Liver (tissue), 9 donors: Measurements from ENCODE around the gene PDK4. TPM values are rescaled to one million over a fixed set of nuclear protein-coding genes. Genes with fewer than 3 reads are reported as not detected.
A peak's percentile ranks its signal among the peaks of the same experiment; 100 is the strongest.

ENCODE experiments used
- DNase-seq: peaks from one replicate; pipeline ENCODE4 v3.0.0-alpha.2; 2017; ENCODE audit warnings: low spot score
- H3K27ac ChIP-seq, 2 donors: one replicate each; pipeline ENCODE4 v1.7.0; 2013; ENCODE audit warnings: inconsistent platforms in 2 of 2, low read length in 2 of 2, control low read depth in 1 of 2, low read depth in 1 of 2, mild to moderate bottlenecking in 1 of 2
- H3K27me3 ChIP-seq, 4 donors: one replicate each; pipeline versions ENCODE4 v1.6.1 to v1.7.0; 2013; ENCODE audit warnings: low read length in 3 of 4, inconsistent platforms in 1 of 4, mild to moderate bottlenecking in 1 of 4, moderate library complexity in 1 of 4; ENCODE audit not compliant: control insufficient read depth in 4 of 4, insufficient read depth in 4 of 4
- H3K36me3 ChIP-seq, 4 donors: one replicate each; pipeline versions ENCODE4 v1.6.1 to v1.7.0; 2013; ENCODE audit warnings: low read length in 3 of 4, mild to moderate bottlenecking in 3 of 4, low read depth in 1 of 4, moderate library complexity in 1 of 4; ENCODE audit not compliant: control insufficient read depth in 4 of 4, insufficient read depth in 3 of 4
- H3K4me1 ChIP-seq, 4 donors: one replicate each; pipeline versions ENCODE4 v1.6.1 to v1.7.0; 2013; ENCODE audit warnings: low read length in 3 of 4, mild to moderate bottlenecking in 3 of 4, moderate library complexity in 1 of 4; ENCODE audit not compliant: control insufficient read depth in 4 of 4, insufficient read depth in 4 of 4
- H3K4me3 ChIP-seq, 3 donors: one replicate each; pipeline versions ENCODE4 v1.6.1 to v1.7.0; 2013; ENCODE audit warnings: low read length in 3 of 3, control low read depth in 1 of 3, low read depth in 1 of 3, mild to moderate bottlenecking in 1 of 3
- H3K9ac ChIP-seq, 2 donors: one replicate each; pipeline ENCODE4 v1.7.0; 2013; ENCODE audit warnings: low read length in 2 of 2, mild to moderate bottlenecking in 2 of 2, moderate library complexity in 2 of 2, control low read depth in 1 of 2, low read depth in 1 of 2
- H3K9me3 ChIP-seq, 4 donors: one replicate each; pipeline versions ENCODE4 v1.6.1 to v1.7.0; 2013; ENCODE audit warnings: low read length in 3 of 4; ENCODE audit not compliant: control insufficient read depth in 4 of 4
- EGR1 ChIP-seq, 2 donors: IDR thresholded peaks; 2 replicates each; pipeline ENCODE4 v1.6.1; 2016 to 2018; ENCODE audit warnings: antibody characterized with exemption in 2 of 2, low read depth in 2 of 2
- FOXA1 ChIP-seq: IDR thresholded peaks from 2 replicates; pipeline ENCODE4 v1.6.1; 2016; ENCODE audit warnings: antibody characterized with exemption
- FOXA2 ChIP-seq: IDR thresholded peaks from 2 replicates; pipeline ENCODE4 v1.6.1; 2016; ENCODE audit warnings: antibody characterized with exemption
- GABPA ChIP-seq, 2 donors: IDR thresholded peaks in 1 of 2; conservative IDR thresholded peaks in 1 of 2; 2 replicates each; pipeline ENCODE4 v1.6.1; 2016; ENCODE audit warnings: antibody characterized with exemption in 2 of 2, mild to moderate bottlenecking in 1 of 2, moderate library complexity in 1 of 2
- HNF4A ChIP-seq, 2 donors: conservative IDR thresholded peaks; 2 replicates each; pipeline ENCODE4 v1.6.1; 2016; ENCODE audit warnings: antibody characterized with exemption in 2 of 2, mild to moderate bottlenecking in 2 of 2
- HNF4G ChIP-seq: IDR thresholded peaks from 2 replicates; pipeline ENCODE4 v1.6.1; 2016; ENCODE audit warnings: antibody characterized with exemption
- JUND ChIP-seq, 2 donors: IDR thresholded peaks; 2 replicates each; pipeline ENCODE4 v1.6.1; 2016; ENCODE audit warnings: antibody characterized with exemption in 2 of 2
- NR2F2 ChIP-seq: IDR thresholded peaks from 2 replicates; pipeline ENCODE4 v1.6.1; 2016; ENCODE audit warnings: antibody characterized with exemption
- RAD21 ChIP-seq, 2 donors: IDR thresholded peaks; 2 replicates each; pipeline ENCODE4 v1.6.1; 2016; ENCODE audit warnings: antibody characterized with exemption in 2 of 2, mild to moderate bottlenecking in 2 of 2
- RXRA ChIP-seq, 2 donors: IDR thresholded peaks; 2 replicates each; pipeline ENCODE4 v1.6.1; 2017 to 2018; ENCODE audit warnings: antibody characterized with exemption in 2 of 2, mild to moderate bottlenecking in 1 of 2
- SP1 ChIP-seq: IDR thresholded peaks from 2 replicates; pipeline ENCODE4 v1.6.1; 2018; ENCODE audit warnings: antibody characterized with exemption, mild to moderate bottlenecking
- TAF1 ChIP-seq: conservative IDR thresholded peaks from 2 replicates; pipeline ENCODE4 v1.6.1; 2016; ENCODE audit warnings: antibody characterized with exemption, mild to moderate bottlenecking
- WGBS: extraction: QIAGEN DNeasy Blood & Tissue Kit; methylation state at CpG from one replicate; pipeline ENCODE4 v1.1.7; 2013; 5-methylcytosine and 5-hydroxymethylcytosine counted together
- polyA plus RNA-seq, 2 donors: library from polyadenylated mRNA; stranded (reverse) in 1 of 2; unstranded in 1 of 2; fragments of 200-250 nt in 1 of 2; fragments of >200 nt in 1 of 2; fragmentation: Nextera tagmentation in 1 of 2; extraction: Ambion mirVana in 1 of 2; gene quantifications; one replicate each; pipeline versions ENCODE4 v1.2.1 to v1.2.3, GENCODE V29; 2013 to 2015
- total RNA-seq, 2 donors: library from RNA; depleted of rRNA; stranded (reverse); fragments of >200 nt; gene quantifications; one replicate each; pipeline ENCODE4 v1.2.3, GENCODE V29; 2014
- TF ChIP-seq, protein P1 (sequence below): IDR thresholded peaks from 2 replicates; pipeline ENCODE4 v1.6.1; 2016; ENCODE audit warnings: antibody characterized with exemption
- TF ChIP-seq, protein P2 (sequence below): fragments of 150-350 bp; IDR thresholded peaks from 2 replicates; pipeline ENCODE4 v1.5.1; 2017; ENCODE audit warnings: improper control_type of control experiment, low read depth, low read length; ENCODE audit not compliant: missing input control
- TF ChIP-seq, protein P3 (sequence below): IDR thresholded peaks from 2 replicates; pipeline ENCODE4 v1.6.1; 2016; ENCODE audit warnings: antibody characterized with exemption, mild to moderate bottlenecking
- TF ChIP-seq, protein P4 (sequence below): IDR thresholded peaks from 2 replicates; pipeline ENCODE4 v1.6.1; 2016; ENCODE audit warnings: antibody characterized with exemption
- TF ChIP-seq, protein P5 (sequence below): IDR thresholded peaks from 2 replicates; pipeline ENCODE4 v1.6.1; 2016; ENCODE audit warnings: antibody characterized with exemption
- donor health status: healthy.
- donor health status: healthy.
- donor health status: healthy.
- donor health status: healthy.
- donor health status: healthy.

Gene PDK4
- total and polyA plus RNA-seq, 4 donors = 6.3 to 116 (median 50.0) TPM

DNA sequence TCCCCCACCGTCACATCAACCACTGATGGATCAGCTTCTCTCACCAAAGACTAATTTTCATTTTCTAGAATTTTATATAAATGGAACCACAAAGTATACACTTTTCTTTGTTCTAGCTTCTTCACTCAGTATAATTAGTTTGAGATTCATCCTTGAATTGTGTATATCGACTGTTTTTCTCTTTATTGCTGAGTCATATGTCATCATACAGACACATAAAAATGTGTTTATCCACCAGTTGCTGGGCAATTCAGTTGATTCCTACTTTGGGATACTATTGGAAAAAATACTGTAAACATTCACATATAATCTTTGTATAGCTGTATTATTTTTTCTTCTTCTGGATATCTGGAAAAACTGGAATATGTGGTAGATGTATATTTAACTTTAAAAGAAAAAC lies 26.6 kb downstream of the PDK4 start:
- no peak for DNase-seq
- WGBS = 92% methylated on average over 2 of the region's 2 CpGs
- TF ChIP-seq RAD21 (IDR thresholded peaks at IDR 0.05) (no peak), HNF4G (no peak), FOXA1 (no peak), JUND (IDR thresholded peaks at IDR 0.05) (no peak), HNF4A (conservative IDR thresholded peaks at IDR 0.05) (no peak), FOXA2 (no peak), GABPA (IDR thresholded peaks at IDR 0.05 in 1 of 2, conservative IDR thresholded peaks at IDR 0.05 in 1 of 2) (no peak), NR2F2 (no peak)
- TF ChIP-seq, protein P1, sequence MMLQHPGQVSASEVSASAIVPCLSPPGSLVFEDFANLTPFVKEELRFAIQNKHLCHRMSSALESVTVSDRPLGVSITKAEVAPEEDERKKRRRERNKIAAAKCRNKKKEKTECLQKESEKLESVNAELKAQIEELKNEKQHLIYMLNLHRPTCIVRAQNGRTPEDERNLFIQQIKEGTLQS = no peak
- TF ChIP-seq, protein P2, sequence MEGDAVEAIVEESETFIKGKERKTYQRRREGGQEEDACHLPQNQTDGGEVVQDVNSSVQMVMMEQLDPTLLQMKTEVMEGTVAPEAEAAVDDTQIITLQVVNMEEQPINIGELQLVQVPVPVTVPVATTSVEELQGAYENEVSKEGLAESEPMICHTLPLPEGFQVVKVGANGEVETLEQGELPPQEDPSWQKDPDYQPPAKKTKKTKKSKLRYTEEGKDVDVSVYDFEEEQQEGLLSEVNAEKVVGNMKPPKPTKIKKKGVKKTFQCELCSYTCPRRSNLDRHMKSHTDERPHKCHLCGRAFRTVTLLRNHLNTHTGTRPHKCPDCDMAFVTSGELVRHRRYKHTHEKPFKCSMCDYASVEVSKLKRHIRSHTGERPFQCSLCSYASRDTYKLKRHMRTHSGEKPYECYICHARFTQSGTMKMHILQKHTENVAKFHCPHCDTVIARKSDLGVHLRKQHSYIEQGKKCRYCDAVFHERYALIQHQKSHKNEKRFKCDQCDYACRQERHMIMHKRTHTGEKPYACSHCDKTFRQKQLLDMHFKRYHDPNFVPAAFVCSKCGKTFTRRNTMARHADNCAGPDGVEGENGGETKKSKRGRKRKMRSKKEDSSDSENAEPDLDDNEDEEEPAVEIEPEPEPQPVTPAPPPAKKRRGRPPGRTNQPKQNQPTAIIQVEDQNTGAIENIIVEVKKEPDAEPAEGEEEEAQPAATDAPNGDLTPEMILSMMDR = no peak
- TF ChIP-seq, protein P3, sequence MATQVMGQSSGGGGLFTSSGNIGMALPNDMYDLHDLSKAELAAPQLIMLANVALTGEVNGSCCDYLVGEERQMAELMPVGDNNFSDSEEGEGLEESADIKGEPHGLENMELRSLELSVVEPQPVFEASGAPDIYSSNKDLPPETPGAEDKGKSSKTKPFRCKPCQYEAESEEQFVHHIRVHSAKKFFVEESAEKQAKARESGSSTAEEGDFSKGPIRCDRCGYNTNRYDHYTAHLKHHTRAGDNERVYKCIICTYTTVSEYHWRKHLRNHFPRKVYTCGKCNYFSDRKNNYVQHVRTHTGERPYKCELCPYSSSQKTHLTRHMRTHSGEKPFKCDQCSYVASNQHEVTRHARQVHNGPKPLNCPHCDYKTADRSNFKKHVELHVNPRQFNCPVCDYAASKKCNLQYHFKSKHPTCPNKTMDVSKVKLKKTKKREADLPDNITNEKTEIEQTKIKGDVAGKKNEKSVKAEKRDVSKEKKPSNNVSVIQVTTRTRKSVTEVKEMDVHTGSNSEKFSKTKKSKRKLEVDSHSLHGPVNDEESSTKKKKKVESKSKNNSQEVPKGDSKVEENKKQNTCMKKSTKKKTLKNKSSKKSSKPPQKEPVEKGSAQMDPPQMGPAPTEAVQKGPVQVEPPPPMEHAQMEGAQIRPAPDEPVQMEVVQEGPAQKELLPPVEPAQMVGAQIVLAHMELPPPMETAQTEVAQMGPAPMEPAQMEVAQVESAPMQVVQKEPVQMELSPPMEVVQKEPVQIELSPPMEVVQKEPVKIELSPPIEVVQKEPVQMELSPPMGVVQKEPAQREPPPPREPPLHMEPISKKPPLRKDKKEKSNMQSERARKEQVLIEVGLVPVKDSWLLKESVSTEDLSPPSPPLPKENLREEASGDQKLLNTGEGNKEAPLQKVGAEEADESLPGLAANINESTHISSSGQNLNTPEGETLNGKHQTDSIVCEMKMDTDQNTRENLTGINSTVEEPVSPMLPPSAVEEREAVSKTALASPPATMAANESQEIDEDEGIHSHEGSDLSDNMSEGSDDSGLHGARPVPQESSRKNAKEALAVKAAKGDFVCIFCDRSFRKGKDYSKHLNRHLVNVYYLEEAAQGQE = no peak
- TF ChIP-seq, protein P4, sequence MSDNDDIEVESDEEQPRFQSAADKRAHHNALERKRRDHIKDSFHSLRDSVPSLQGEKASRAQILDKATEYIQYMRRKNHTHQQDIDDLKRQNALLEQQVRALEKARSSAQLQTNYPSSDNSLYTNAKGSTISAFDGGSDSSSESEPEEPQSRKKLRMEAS = no peak
- no peaks in the 10 kb centered on the region for H3K9me3 ChIP-seq
- H3K27ac ChIP-seq = no peak overlapping the region
- no peaks in the 10 kb centered on the region for H3K36me3 ChIP-seq
- no peaks in the 10 kb centered on the region for H3K4me1 ChIP-seq
- H3K4me3 ChIP-seq = no peak overlapping the region
- no peak overlapping the region for H3K9ac ChIP-seq
- H3K27me3 ChIP-seq = no peaks in the 10 kb centered on the region

DNA sequence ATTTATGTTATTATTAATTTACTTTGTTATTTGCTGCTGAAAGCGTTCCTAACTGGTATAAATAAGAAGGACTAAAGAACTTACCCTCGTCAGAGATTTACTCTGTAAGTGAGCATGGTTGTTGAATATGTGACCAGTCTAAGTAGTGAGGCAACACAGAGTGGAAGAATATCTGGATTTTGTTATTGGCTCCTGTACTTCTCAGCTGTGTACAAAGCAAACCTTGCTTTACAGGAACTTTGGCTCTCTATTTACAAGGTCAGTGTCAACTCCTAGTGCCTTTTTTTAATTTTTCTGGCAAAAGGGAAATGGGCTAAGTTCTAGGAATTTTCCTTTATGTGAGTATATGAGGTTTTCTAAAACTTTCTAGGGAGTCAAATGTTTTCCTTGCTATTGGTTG lies 35.6 kb downstream of the PDK4 start:
- H3K9ac ChIP-seq = peak overlapping the region in 1 of 2 donors; percentile 50
- no peaks in the 10 kb centered on the region for H3K9me3 ChIP-seq
- 39% methylated on average over 2 of the region's 2 CpGs for WGBS
- peak overlapping the region; percentile 31 to 76 for H3K27ac ChIP-seq
- no peaks in the 10 kb centered on the region for H3K36me3 ChIP-seq
- H3K27me3 ChIP-seq = no peaks in the 10 kb centered on the region
- H3K4me1 ChIP-seq = peaks cover 4 to 35% (median 33%) of the 10 kb centered on the region in 4 donors
- no peak overlapping the region for H3K4me3 ChIP-seq
- DNase-seq = no peak
- TF ChIP-seq FOXA1 = peak; percentile 89
- TF ChIP-seq FOXA2 = peak; percentile 97
- TF ChIP-seq SP1 = peak; percentile 77
- peak; percentile 24 to 56 for TF ChIP-seq JUND (IDR thresholded peaks at IDR 0.05)
- TF ChIP-seq, protein P2 = no peak
- peak; percentile 83 to 88 for TF ChIP-seq HNF4A (conservative IDR thresholded peaks at IDR 0.05)
- TF ChIP-seq EGR1 (IDR thresholded peaks at IDR 0.05; ENCODE audit: low read depth in 2 of 2) = peak in 1 of 2 donors; percentile 9
- peak; percentile 22 to 43 for TF ChIP-seq RAD21 (IDR thresholded peaks at IDR 0.05)
- TF ChIP-seq RXRA (IDR thresholded peaks at IDR 0.05) = peak; percentile 68 to 84
- TF ChIP-seq NR2F2 = peak; percentile 27
- peak; percentile 12 for TF ChIP-seq HNF4G
- peak in 1 of 2 donors; percentile 10 for TF ChIP-seq GABPA (IDR thresholded peaks at IDR 0.05 in 1 of 2, conservative IDR thresholded peaks at IDR 0.05 in 1 of 2)
- TF ChIP-seq, protein P4 = peak; percentile 65
- no peak for TF ChIP-seq TAF1
- TF ChIP-seq, protein P1 = peak; percentile 47
- TF ChIP-seq, protein P5, sequence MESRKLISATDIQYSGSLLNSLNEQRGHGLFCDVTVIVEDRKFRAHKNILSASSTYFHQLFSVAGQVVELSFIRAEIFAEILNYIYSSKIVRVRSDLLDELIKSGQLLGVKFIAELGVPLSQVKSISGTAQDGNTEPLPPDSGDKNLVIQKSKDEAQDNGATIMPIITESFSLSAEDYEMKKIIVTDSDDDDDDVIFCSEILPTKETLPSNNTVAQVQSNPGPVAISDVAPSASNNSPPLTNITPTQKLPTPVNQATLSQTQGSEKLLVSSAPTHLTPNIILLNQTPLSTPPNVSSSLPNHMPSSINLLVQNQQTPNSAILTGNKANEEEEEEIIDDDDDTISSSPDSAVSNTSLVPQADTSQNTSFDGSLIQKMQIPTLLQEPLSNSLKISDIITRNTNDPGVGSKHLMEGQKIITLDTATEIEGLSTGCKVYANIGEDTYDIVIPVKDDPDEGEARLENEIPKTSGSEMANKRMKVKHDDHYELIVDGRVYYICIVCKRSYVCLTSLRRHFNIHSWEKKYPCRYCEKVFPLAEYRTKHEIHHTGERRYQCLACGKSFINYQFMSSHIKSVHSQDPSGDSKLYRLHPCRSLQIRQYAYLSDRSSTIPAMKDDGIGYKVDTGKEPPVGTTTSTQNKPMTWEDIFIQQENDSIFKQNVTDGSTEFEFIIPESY = peak; percentile 70
